Measurements from ENCODE around the gene ALK. TPM values are rescaled to one million over a fixed set of nuclear protein-coding genes. Genes with fewer than 3 reads are reported as not detected.

Gene ALK
- total RNA-seq, 1 donor from 2014 or later: 1.1 TPM

- H3K36me3 ChIP-seq: no peaks in the 10 kb centered on the region
Observed at GRCh38 chr2:29528371-29528770, 393.0 kb downstream of the ALK start.

DNA sequence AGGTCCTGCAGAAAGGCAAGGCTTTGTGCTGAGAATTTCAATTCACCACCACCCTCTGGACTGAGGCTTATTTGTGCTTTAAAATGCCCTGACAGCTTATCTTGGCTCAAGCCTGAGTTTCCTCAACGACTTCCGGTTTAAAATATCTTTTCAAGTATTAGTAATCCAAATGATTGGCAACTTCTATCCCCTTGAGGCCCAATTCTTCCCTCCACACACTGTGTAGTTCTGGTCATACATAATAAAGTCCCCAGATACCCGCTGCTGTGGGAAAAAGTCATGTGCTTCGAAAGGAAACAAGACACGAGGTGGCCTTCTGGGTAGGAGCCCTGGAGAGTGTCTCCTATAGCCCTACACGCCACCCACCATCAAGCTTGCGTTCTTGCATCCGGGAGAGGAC is 393.4 kb downstream of the ALK start:
- intact Hi-C loops (cut with DNase I): no loop called here
- DNase-seq (no peak), ATAC-seq (no peak)
- Histone ChIP-seq H3K36me3 (no peaks in the 10 kb centered on the region), H3K27ac (no peak overlapping the region), H3K27me3 (ENCODE audit: low read depth) (no peaks in the 10 kb centered on the region), H3K4me1 (no peaks in the 10 kb centered on the region), H3K9me3 (no peaks in the 10 kb centered on the region), H3K4me3 (no peak overlapping the region)
- TF ChIP-seq, protein P1, sequence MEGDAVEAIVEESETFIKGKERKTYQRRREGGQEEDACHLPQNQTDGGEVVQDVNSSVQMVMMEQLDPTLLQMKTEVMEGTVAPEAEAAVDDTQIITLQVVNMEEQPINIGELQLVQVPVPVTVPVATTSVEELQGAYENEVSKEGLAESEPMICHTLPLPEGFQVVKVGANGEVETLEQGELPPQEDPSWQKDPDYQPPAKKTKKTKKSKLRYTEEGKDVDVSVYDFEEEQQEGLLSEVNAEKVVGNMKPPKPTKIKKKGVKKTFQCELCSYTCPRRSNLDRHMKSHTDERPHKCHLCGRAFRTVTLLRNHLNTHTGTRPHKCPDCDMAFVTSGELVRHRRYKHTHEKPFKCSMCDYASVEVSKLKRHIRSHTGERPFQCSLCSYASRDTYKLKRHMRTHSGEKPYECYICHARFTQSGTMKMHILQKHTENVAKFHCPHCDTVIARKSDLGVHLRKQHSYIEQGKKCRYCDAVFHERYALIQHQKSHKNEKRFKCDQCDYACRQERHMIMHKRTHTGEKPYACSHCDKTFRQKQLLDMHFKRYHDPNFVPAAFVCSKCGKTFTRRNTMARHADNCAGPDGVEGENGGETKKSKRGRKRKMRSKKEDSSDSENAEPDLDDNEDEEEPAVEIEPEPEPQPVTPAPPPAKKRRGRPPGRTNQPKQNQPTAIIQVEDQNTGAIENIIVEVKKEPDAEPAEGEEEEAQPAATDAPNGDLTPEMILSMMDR (IDR thresholded peaks at IDR 0.05): no peak

More at GRCh38 chr2:29528371-29528770, 393.0 kb downstream of the ALK start:
- Histone ChIP-seq H3K27me3 (ENCODE audit: low read depth) (no peaks in the 10 kb centered on the region), H3K27ac (no peak overlapping the region), H3K4me1 (no peaks in the 10 kb centered on the region), H3K4me3 (no peak overlapping the region), H3K9me3 (no peaks in the 10 kb centered on the region)
- TF ChIP-seq, protein P1 (IDR thresholded peaks at IDR 0.05): no peak
- intact Hi-C loops (cut with DNase I): no loop called here
- ATAC-seq (no peak), DNase-seq (no peak)

DNA sequence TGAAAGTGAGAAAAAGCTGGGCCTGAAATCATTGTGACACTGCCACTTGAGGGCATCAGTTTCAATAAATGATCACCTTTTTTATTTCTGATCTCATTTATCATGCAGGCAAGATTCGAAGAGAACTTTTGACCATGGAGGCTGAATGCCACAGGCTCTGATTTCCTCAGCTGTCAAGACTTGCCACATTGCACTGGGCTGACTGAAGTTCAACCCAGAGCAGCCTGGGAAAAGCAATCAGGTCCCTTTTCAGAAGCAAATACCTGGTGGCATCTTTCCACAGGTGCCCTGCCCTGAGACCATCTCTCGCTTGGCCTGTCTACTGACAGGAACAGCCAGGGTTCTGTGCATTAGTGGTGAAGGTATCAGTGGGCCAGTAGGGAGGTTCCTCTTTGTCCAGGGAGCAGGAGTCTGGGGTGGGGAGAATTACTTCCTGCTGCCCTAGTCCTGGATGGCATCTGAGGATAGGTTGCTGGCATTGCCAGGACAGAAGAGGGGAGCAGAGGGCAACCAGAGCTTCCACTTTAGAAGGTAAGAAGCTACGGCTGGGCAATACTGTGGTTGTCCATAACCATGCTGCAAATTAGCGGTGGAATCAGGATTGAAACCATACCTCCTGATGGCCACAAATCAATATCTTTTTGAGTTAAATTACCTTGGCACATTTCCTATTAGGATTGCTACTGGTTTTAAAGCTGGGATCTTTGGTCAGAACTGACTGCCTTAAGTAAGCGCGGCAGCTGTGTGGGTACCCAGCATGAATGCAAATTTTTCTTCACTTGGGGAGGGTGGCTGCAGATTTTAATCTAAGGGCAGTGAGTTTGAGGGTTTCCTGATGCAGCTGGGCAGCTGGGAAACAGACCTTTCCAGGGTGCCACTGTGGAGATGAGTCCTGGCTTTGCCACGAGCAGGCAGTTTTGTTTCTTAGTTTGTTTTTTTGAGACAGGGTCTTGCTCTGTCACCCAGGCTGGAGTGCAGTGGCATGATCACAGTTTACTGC is 394.5 kb downstream of the ALK start:
- TF ChIP-seq, protein P1 (IDR thresholded peaks at IDR 0.05): no peak

GRCh38 chr2:29525921-29526320 is 395.5 kb downstream of the ALK start:
- no peak overlapping the region for H3K4me3 ChIP-seq
- H3K9me3 ChIP-seq: no peaks in the 10 kb centered on the region
- H3K27ac ChIP-seq: no peak overlapping the region
- ATAC-seq: no peak
- H3K36me3 ChIP-seq: no peaks in the 10 kb centered on the region
- no peaks in the 10 kb centered on the region for H3K4me1 ChIP-seq
- no peak for DNase-seq
- no peaks in the 10 kb centered on the region for H3K27me3 ChIP-seq (ENCODE audit: low read depth)
- intact Hi-C loops (cut with DNase I): no loop called here
- TF ChIP-seq, protein P1 (IDR thresholded peaks at IDR 0.05): no peak

More for the DNA sequence above, 394.5 kb downstream of the ALK start:
- no peaks in the 10 kb centered on the region for H3K9me3 ChIP-seq
- intact Hi-C loops (cut with DNase I): no loop called here
- no peak for DNase-seq
- H3K4me1 ChIP-seq: no peaks in the 10 kb centered on the region
- no peak overlapping the region for H3K27ac ChIP-seq
- no peak overlapping the region for H3K4me3 ChIP-seq
- H3K36me3 ChIP-seq: no peaks in the 10 kb centered on the region
- no peaks in the 10 kb centered on the region for H3K27me3 ChIP-seq (ENCODE audit: low read depth)
- ATAC-seq: no peak

GRCh38 chr2:29524652-29525051 is 396.7 kb downstream of the ALK start:
- H3K9me3 ChIP-seq: no peaks in the 10 kb centered on the region
- no peak for DNase-seq
- TF ChIP-seq, protein P1 (IDR thresholded peaks at IDR 0.05): no peak
- intact Hi-C loops (cut with DNase I): no loop called here
- H3K36me3 ChIP-seq: no peaks in the 10 kb centered on the region
- no peak overlapping the region for H3K4me3 ChIP-seq
- no peaks in the 10 kb centered on the region for H3K27me3 ChIP-seq (ENCODE audit: low read depth)
- no peak overlapping the region for H3K27ac ChIP-seq
- H3K4me1 ChIP-seq: no peaks in the 10 kb centered on the region
- ATAC-seq: no peak
